UCSD-AML1 (cell line): Measurements from ENCODE around the gene MYO1D.
"Not testable (repeated sequence)": the region's sequence is repeated elsewhere in the genome, so short reads cannot be mapped to it uniquely, and the experiment has no call there.

Experiments used
- DNase-seq: peaks from one replicate; lab custom pipeline; 2025; ENCODE audit not compliant: unreplicated experiment; lab: John Stamatoyannopoulos, UW

Gene MYO1D

DNA sequence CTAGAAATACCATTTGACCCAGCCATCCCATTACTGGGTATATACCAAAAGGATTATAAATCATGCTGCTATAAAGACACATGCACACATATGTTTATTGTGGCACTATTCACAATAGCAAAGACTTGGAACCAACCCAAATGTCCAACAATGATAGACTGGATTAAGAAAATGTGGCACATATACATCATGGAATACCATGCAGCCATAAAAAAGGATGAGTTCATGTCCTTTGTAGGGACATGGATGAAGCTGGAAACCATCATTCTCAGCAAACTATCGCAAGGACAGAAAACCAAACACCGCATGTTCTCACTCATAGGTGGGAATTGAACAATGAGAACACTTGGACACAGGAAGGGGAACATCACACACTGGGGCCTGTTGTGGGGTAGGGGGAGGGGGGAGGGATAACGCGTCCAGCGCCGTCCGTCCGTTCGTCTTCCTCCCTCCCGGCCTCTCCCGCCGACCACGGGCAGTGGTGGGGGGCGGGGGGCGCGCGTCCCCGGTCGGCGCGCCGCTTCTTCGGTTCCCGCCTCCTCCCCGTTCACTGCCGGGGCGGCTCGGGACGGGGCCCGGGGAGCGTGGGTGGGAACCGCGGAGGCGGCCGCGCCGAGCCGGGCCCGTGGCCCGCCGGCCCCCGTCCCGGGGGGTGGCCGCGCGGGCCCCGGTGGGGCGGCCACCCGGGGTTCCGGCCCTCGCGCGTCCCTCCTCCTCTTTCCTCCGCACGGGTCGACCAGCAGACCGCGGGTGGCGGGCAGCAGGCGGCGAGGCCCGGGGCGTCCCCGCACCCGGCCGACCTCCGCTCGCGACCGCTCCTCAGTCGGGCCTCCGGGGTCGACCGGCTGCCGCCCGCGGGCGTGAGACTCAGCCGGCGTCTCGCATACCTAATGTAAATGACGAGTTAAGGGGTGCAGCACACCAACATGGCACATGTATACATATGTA lies 54.7 kb downstream of the MYO1D start:
- DNase-seq, result not testable (repeated sequence)

DNA sequence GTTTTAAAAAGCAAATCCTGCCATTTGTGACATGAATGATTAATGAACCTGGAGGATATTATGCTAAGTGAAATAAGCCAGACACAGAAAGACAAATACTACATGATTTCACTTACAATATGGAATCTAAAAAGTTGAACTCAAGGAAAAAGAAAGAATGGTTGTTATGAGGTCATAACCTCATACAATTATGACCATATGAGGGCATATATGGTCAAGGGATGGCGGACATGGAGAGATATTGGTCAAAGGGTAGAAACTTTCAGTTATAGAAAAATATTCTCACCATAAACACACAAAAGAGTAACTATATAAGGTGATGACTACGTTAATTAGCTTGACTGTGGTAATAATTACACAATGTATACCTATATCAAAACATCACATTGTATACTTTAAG lies 56.5 kb downstream of the MYO1D start:
- DNase-seq, result no peak

DNA sequence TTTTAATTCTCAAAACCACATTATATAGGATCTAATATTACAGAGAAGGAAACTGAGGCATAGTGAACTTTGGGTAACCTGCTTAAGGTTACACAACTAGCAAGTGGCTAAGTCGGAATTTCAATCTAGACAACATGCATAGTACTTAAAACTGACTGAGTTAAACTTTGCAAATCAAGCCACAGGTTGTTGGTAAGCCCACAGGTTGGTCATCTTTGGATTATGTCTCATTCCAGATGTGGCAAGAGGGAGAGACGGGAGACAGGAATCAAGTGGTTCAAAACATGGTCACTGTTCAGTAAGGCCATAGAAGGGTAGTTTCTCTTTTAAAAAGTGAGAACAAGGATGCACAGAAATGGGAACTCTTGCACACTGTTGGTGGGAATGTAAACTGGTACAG lies 57.1 kb downstream of the MYO1D start:
- DNase-seq, result no peak

DNA sequence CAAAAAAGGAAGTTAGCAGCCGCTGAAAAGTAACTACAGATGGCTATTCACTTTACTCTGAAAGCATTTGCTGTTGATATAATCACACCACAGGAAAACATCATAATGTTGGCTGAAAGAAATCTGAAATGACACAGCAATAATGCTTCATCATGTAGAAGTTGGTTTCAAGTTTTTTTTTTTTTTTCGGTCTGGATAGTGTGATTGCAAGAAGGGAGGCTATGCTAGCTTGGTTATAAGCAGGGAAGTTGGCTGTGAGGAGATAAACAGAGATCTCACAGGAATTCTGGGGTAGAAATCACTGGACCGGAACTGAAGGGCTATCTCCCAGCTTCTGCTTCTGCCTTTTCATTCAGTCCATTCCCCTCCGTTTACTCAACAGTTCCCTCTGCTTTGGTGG lies 57.9 kb downstream of the MYO1D start:
- DNase-seq, result no peak

DNA sequence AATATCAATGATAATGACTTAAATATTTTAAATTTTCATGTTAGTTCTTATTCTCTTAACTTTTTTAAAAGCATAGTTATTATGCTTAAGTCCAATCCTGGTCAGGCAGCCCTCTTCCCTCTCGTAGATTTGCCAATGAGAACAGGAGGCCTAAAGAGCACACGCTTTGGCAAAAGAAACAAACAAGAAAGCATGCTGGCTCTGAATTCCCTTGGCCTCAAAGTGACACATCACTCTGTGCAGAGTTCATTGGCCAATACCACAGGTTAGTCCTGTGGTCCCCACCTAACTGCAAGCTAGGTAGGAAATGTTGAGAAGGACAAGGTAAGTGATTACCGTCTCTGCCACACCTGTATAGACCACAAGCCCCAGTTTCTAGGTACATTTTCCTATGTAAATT lies 61.5 kb downstream of the MYO1D start:
- DNase-seq, result no peak

DNA sequence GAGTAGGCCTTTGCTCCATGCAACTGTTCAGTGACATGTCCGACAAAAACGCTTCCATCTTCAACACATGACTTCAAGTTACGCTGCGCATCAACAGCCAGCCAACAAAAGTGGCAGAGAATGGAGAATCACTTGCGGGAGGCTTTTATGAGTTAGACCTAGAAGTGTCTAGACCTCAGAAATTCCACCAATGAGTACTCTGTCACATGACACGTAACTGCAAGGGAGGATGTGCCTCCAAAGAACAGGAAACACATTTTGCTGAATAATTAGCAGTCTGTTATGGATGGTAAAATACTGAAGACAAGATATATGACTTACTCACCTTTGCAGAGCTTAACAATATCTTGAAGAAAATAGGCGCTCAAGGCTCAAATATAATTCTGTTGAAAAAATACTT lies 62.1 kb downstream of the MYO1D start:
- DNase-seq, result no peak

DNA sequence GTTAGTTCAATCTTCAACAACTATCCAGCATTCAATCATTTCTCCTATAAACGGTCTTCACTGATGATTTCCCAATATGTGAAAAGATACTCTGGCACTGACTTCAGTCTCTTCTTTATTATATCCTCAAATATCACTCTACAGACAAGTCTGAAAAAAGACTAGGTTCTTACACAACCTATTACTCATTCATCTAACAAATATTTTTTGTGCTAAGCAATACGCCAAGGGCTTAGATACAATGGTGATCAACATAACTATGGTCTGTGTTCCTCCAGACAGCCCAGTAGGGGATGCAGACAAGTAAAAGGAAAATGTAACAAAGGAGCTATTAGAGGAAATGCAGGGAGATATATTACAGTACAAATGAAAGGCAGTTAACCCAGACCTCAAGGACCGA lies 63.9 kb downstream of the MYO1D start:
- DNase-seq, result no peak

DNA sequence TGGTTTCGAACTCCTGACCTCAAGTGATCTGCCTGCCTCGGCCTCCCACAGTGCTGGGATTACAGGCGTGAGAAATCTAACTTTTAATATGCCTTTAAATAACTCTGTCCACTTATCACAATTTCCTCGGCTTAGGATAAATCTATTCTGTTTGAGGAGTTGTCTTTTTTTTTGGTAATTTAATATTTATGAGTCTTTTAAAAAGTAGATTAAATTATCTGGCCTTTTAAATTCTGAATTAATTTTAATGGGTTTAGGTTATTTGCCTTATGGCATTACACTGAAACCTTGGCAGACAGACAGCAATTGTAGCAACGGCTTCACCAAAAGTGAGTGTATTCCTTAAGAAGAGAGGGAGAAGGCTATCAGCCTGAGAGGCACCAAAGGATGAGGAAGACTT lies 66.2 kb downstream of the MYO1D start:
- DNase-seq, result no peak

DNA sequence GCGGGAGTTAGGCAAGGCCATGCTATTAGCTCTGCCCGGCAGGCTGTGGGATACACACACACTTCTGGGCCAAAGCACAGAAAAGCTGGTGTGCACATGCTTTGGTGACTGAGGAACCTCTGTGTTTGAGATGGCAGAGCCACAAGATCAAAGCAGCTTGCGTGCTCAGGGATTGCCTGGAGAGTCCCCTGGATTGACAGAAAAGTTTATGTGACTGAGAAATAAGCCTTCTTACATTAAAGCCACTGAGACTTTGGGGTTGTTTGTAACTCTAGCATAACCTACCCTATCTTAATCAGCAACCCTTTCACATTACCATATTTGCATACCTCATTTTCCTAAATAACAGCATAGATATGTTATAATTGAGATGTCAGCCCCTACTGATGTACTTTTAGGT lies 69.3 kb downstream of the MYO1D start:
- DNase-seq, result no peak

DNA sequence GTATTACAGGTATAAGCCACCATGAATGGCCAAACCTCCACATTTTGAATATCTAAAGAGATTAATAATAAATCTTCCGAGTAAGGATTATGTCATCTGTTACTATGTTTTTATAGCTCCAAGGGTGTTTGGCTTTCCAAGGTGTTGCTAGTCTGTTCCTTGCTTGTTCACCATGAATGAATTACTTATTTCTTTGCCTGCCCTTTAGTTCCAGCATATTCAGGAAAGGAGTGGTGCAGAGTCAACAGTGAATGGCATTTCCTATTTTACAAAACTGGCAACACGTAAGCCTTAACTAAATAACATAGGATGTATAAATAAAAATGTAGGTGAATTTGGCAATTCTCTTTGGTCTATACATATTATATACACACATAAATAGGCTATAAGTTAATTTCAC lies 70.3 kb downstream of the MYO1D start:
- DNase-seq, result no peak

DNA sequence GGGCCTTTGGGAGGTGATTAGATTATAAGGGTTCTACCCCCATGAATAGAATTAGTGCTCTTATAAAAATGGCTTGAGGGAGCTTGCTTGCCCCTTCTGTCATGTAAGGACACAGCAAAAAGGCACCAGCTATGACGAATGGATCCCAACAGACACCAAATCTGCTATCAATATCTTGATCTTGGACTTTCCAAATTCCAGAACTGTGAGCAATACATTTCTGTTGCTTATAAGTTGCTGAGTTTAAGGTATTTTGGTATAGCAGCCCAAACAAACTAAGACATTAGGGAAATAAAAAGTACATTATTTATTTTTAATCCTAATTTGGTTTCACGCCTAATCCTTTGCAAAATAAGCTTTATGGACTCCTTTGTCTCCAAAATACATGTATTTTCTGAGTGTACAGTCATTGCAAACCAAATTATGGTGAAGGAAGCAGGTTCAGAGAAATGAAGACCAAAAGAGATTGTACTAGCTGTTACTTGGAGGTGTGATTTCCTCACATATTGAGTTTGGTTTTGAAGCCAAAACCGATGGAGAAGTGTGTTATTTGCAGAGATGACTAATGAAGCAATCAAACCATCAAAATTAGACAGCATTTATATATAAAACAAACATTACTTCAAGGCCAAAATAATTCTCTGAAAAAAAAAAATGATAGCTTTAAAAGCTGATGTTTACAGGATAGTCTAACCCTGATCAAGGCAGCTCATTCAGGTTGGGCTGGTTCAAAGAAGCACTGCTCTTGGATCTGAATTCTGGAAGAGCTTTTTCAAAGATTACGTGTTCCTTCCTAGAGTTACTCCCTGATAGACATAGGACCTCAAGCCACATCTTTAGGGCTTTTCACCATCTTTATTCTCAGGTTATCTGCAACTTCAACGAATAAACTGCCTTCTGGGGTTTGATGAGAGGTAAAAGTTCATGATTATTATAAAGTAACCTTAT lies 71.6 kb downstream of the MYO1D start:
- DNase-seq, result no peak

DNA sequence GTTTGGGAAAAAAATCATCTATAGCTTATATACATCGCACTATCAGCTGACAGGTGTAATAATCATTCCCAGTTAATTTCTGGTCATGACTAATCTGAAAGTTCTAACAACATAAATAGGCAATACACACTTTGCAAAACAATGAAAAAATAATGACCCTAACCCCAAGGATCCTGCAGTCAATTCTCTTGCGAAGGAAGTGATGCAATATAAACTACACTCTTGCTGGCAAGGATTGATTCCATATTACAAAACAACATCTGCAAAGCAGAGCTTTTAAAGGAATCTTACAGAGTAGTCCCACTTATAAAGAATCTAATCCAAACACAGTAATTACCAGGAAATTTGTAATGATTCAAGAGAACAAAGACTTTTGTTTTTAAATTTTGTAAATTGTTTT lies 73.4 kb downstream of the MYO1D start:
- no peak for DNase-seq

DNA sequence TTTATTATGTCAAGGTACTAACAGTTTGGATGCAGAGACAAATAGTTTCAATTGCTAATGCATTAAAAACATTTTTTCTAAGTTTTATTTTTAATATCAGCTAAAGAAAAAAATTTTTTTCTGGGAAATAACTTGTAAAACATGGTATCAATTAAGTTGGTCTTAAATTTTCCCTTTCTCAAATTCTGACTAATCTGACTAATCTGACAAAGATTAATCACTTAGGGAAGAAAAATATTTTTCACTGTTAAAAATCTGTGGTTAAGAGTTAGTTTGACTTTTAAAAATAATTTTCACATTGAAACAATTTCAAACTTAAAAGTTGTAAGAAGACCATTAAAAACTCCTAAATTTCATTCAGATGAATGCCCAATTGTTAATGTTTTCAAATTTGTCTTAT lies 74.6 kb downstream of the MYO1D start:
- no peak for DNase-seq

DNA sequence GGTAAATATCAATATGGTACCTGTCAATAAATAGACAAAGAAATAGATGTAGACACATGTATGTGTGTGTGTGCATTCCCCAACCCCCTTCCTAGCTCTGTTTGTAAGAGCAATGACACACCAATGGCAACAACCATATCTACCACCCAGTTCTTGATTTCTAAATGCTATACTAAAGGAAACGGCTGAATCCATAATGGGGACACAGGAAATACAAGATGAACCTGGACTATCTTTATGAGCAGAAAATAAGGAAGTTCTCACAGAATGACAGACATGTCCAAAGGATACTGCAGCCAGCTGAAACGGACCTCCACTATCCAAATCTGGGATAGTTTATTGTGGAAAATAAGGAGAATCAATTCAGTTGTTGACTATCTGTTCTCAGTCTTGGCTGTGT lies 75.3 kb downstream of the MYO1D start:
- DNase-seq, result no peak

DNA sequence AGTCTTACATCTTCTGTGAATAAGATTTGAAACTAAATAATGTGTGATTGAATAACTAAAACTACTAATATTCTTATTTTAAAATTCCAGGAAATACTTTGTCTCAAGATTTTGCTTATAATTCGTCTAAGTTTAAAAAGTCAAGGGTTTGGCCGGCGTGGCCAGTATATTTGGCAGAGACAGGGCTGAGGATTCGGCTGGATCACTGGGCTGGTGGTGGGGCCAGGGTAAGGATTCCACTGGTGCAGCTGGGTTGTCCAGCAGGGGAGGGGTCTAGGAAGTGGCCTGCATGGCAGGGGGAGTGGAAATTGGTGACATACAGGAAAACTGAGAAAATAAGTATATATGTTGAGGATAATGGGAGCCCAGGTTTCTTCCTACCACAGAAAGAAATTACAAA lies 75.7 kb downstream of the MYO1D start:
- DNase-seq, result no peak

DNA sequence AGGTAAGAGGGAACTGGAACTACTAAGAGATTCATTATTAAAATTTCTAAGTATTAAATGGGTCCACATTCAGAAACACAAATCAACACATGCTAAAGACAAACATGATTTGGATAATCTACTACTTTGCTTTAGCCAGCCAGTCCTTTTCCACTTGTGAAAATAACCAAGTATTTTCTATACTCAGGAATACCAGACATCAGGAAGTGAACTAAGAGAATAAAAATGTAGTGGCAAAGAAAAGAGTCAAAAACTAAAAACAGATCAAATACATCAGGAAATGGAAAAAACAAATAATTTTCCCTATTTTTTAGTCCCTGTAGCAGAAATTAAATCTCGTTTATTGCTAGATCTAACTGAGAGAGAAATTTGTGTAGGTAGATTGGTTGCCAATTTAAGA lies 78.0 kb downstream of the MYO1D start:
- DNase-seq, result no peak

DNA sequence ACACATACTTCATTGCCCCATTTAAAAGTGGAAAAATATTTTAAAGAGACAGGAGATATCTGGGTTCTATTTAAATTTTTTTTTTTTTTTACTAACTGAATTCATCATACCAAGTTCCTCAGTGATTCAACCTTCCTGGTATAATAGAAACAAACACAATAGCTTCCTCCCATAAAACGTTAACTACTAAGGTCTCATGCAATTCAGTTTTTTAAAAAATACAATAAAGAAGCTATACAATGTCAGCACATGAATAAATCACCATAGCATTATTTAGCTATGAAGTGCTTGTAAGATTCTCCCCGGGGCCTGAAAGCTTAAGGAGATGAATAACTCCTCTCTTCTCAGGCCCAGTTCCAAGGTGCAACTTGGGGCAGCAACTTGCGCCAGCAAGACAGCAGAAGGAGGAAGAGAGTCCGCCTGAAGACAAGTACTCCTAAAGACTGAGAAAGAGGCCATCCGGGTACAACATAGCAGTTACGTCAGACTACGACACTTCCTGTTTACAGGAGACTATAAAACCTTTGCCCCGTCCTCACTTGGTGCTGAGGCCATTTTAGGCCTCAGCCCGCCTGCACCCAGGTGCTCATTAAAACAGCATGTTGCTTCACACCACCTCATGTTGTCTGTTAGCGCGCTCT lies 81.5 kb downstream of the MYO1D start:
- DNase-seq, result no peak

DNA sequence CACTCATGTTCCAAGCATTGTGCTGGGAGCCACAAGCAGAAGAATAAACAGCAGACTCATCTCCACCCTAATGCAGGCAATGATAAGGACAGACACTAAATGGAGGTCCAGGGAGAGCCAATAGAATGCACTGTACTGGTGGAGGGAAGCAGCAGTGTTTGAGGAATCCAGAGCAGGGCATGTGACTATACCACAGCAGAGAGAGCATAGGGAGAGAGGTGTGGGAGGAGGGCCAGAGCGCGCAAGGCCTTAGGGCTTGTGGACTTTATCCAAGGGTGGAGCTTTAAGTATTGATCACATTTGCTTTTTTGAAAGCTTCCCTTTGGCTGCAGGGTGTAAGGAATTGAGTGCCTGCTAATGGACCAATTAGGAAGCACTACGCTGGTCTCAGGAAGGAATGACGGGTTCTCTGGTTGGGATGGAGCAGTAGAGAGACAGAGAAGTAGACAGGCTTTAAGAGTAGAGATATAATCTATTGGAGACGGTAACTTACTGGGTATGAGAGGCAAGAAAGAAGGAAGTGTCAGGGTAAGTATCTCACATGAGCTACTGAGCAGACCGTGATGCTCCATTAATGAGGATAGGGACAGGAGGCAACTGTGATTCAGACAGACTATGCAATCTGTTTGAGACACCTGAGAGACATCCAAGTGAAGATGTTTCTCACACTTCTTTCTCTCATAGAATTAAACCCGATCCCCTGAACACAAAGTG lies 82.2 kb downstream of the MYO1D start:
- DNase-seq, result no peak

DNA sequence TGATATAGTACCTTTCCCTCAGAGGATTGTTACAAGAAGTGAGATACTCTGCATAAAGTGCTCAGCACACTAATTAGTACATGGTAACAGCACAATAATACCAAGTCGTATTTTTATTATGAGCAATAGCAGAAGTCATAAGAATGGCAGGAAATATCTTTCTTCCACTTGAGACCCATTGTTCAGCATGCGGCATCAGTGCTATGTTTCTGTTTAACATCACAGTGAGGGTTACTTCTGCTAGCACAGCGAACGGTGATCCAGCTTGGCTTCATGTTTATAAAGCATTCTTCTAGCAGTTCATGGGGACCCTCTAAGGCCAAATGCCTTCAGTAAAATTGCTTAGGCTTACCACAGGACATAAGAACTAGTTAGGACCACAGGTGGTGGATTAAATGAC lies 83.1 kb downstream of the MYO1D start:
- DNase-seq, result no peak

DNA sequence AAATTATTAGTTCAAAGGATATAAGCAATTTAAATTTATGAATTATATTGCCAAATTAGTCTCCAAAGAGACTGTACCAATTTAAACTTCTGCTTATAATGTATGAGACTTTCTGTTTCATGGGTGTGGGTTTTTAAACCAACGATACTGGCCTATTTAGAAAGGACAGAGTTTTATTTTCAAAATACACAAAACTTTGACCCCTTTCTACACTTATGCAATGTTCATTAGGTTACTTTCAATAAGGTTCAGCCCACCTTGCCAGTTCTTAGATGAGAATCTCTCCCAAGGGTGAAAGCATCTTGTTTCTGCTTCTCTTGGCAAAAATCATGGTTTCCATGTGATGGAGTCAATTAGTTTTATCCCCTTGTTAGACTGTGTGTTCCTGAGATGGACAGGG lies 84.7 kb downstream of the MYO1D start:
- DNase-seq, result no peak

DNA sequence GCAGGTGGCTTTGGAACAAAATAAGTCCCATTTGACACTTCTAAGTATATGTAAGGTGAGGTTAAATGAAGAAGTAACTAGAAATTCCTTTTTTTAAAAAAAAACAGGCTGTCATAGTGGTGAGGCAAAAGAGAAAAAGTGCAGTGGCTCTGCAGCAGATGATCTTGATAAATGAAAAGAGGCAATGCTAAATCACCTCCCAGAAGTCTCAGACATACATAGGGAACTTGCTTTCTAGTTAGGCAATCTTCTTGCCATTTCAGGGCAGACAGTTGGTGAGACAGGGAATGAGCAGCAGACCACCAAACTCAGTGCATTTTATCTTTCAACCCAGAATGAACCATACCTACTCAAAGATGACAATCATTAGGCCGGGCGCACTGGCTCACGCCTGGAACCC lies 90.8 kb downstream of the MYO1D start:
- DNase-seq, result no peak
